HCT116 (cell line): ENCODE data around the gene DLG5. TPM values are rescaled to one million over a fixed set of nuclear protein-coding genes. Genes with fewer than 3 reads are reported as not detected.

Source experiments
- ATAC-seq: fragments of 200-7000 bp; cut with Tn5 transposase; 2 replicates; pipeline ENCODE4 v1.9.1; 2020; ENCODE audit warnings: mild to moderate bottlenecking, moderate library complexity
- BruUV-seq: library from RNA; stranded (reverse); fragments of 400-500 nt; replicated peaks from 2 replicates; lab custom pipeline; 2021; lab: Mats Ljungman, UMichigan
- CTCF ChIA-PET: fragments of 300-600 bp; sonication (Branson Sonifier 250); formaldehyde crosslinking; loops from one replicate; lab custom pipeline; 2021; ENCODE audit warnings: antibody characterized with exemption; lab: Charles Lee
- POLR2A ChIA-PET: fragments of 300-600, 350-600 bp; sonication (Branson Sonifier 250); formaldehyde crosslinking; loops from one replicate; lab custom pipeline; 2021; ENCODE audit warnings: antibody characterized with exemption; lab: Charles Lee
- RAD21 ChIA-PET, 2 experiments: fragments of 300-600 bp; sonication (Branson Sonifier 250); formaldehyde crosslinking; loops; one replicate each; lab custom pipeline; 2023; ENCODE audit warnings: low total read pairs in 2 of 2; ENCODE audit not compliant: uncharacterized antibody in 2 of 2, unreplicated experiment in 2 of 2, low non-redundant PET in 1 of 2; lab: Charles Lee
- DNase-seq: peaks from one replicate; pipeline ENCODE4 v3.0.0-alpha.2; 2010; ENCODE audit warnings: low read depth, low spot score
- H2AFZ ChIP-seq: fragments of 200-600 bp; shearing (Covaris generic), sonication (generic); 2 replicates; pipeline ENCODE4 v1.6.1; 2017; ENCODE audit warnings: low read depth, mixed run types, mixed read lengths, antibody characterized with exemption, low read length; ENCODE audit not compliant: poor library complexity, severe bottlenecking
- H3K27ac ChIP-seq: 2 replicates; pipeline ENCODE4 v1.5.1; 2012; ENCODE audit warnings: low read depth, low read length
- H3K27me3 ChIP-seq: fragments of 200-600 bp; sonication (generic); 2 replicates; pipeline ENCODE4 v1.6.1; 2016; ENCODE audit warnings: mixed run types, low read length, mixed read lengths; ENCODE audit not compliant: insufficient read depth
- H3K36me3 ChIP-seq, 2 experiments: fragments of 200-500 bp in 1 of 2; fragments of 200-600 bp in 1 of 2; sonication (Bioruptor generic) in 1 of 2; sonication (generic) in 1 of 2; 2 replicates each; pipeline versions ENCODE4 v1.5.1 to v1.6.1; 2014 to 2016; ENCODE audit warnings: low read length in 2 of 2, inconsistent platforms in 1 of 2, mixed read lengths in 1 of 2, mixed run types in 1 of 2; ENCODE audit not compliant: insufficient read depth in 2 of 2, control insufficient read depth in 1 of 2
- H3K4me1 ChIP-seq, 2 experiments: fragments of 200-600 bp in 1 of 2; sonication (generic) in 1 of 2; 2 replicates each; pipeline versions ENCODE4 v1.5.1 to v1.6.1; 2012 to 2017; ENCODE audit warnings: low read length in 2 of 2, inconsistent platforms in 1 of 2, mild to moderate bottlenecking in 1 of 2, mixed read lengths in 1 of 2, mixed run types in 1 of 2, moderate library complexity in 1 of 2; ENCODE audit not compliant: insufficient read depth in 2 of 2, control insufficient read depth in 1 of 2
- H3K4me2 ChIP-seq: fragments of 200-600 bp; sonication (generic); 2 replicates; pipeline ENCODE4 v1.6.1; 2017; ENCODE audit warnings: mixed run types, low read length, mixed read lengths
- H3K4me3 ChIP-seq, 2 experiments: fragments of 200-600 bp in 1 of 2; sonication (generic) in 1 of 2; replicated peaks in 1 of 2; 2 replicates each; pipeline ENCODE4 v1.5.1; 2011 to 2016; ENCODE audit warnings: low read length in 2 of 2, control low read depth in 1 of 2, low read depth in 1 of 2, mild to moderate bottlenecking in 1 of 2, mixed read lengths in 1 of 2, mixed run types in 1 of 2
- H3K79me2 ChIP-seq: fragments of 200-600 bp; sonication (generic); 2 replicates; pipeline ENCODE4 v1.6.1; 2017; ENCODE audit warnings: mild to moderate bottlenecking, mixed run types, low read length, moderate library complexity, mixed read lengths; ENCODE audit not compliant: insufficient read depth
- H3K9ac ChIP-seq: fragments of 200-600 bp; sonication (generic); 2 replicates; pipeline ENCODE4 v1.6.1; 2016; ENCODE audit warnings: low read length, mixed read lengths
- H3K9me2 ChIP-seq: fragments of 200-600 bp; sonication (generic), shearing (Covaris generic); 2 replicates; pipeline ENCODE4 v1.6.1; 2017; ENCODE audit warnings: mixed run types, mild to moderate bottlenecking, moderate library complexity; ENCODE audit not compliant: insufficient read depth
- H3K9me3 ChIP-seq, 2 experiments: fragments of 200-500 bp in 1 of 2; fragments of 200-600 bp in 1 of 2; sonication (Bioruptor generic) in 1 of 2; sonication (generic) in 1 of 2; 2 replicates each; pipeline ENCODE4 v1.6.1; 2014 to 2017; ENCODE audit warnings: low read length in 2 of 2, mixed read lengths in 2 of 2, inconsistent platforms in 1 of 2, low read depth in 1 of 2, mild to moderate bottlenecking in 1 of 2, mixed run types in 1 of 2, moderate library complexity in 1 of 2; ENCODE audit not compliant: control insufficient read depth in 1 of 2, insufficient read depth in 1 of 2
- H4K20me1 ChIP-seq: fragments of 200-600 bp; sonication (generic), shearing (Covaris generic); 2 replicates; pipeline ENCODE4 v1.6.1; 2017; ENCODE audit warnings: mixed run types, mild to moderate bottlenecking, moderate library complexity; ENCODE audit not compliant: insufficient read depth
- CBX3 ChIP-seq: IDR thresholded peaks from 2 replicates; pipeline ENCODE4 v1.6.1; 2012; ENCODE audit warnings: low read depth
- CEBPB ChIP-seq: IDR thresholded peaks from 2 replicates; pipeline ENCODE4 v1.6.1; 2012; ENCODE audit warnings: low read depth
- ELF1 ChIP-seq: IDR thresholded peaks from 2 replicates; pipeline ENCODE4 v1.6.1; 2012; ENCODE audit warnings: low read depth, borderline replicate concordance
- POLR2A ChIP-seq: IDR thresholded peaks from 2 replicates; pipeline ENCODE4 v1.7.0; 2011; ENCODE audit warnings: borderline replicate concordance; ENCODE audit not compliant: insufficient read depth, insufficient read length; ENCODE audit errors: extremely low read depth
- RAD21 ChIP-seq: IDR thresholded peaks from 2 replicates; pipeline ENCODE4 v1.6.1; 2012; ENCODE audit warnings: low read depth, mild to moderate bottlenecking
- SIN3A ChIP-seq: IDR thresholded peaks from 2 replicates; pipeline ENCODE4 v1.6.1; 2012; ENCODE audit warnings: low read depth
- SRF ChIP-seq: IDR thresholded peaks from 2 replicates; pipeline ENCODE4 v1.6.1; 2012; ENCODE audit warnings: low read depth
- TCF7L2 ChIP-seq: IDR thresholded peaks from 2 replicates; pipeline ENCODE4 v1.7.0; 2011; ENCODE audit warnings: borderline replicate concordance, inconsistent platforms; ENCODE audit not compliant: insufficient read depth, insufficient read length; ENCODE audit errors: extremely low read depth
- YY1 ChIP-seq: IDR thresholded peaks from 2 replicates; pipeline ENCODE4 v1.6.1; 2011; ENCODE audit warnings: low read length, low read depth, moderate library complexity, mild to moderate bottlenecking; ENCODE audit not compliant: insufficient replicate concordance; ENCODE audit errors: extremely low read depth
- ZFX ChIP-seq: fragments of 450-650 bp; IDR thresholded peaks from 2 replicates; pipeline ENCODE4 v1.6.1; 2017
- ZNF274 ChIP-seq: fragments of 200-500 bp; sonication (Bioruptor generic); IDR thresholded peaks from 2 replicates; pipeline ENCODE4 v1.6.1; 2014; ENCODE audit warnings: mild to moderate bottlenecking, low read depth, low read length, inconsistent platforms
- intact Hi-C: fragments of 100-400 bp; cut with micrococcal nuclease; formaldehyde crosslinking; loops from 2 replicates; pipeline ENCODE4 v1.10.0; 2022
- total RNA-seq: library from RNA; stranded (reverse); gene quantifications from one replicate; pipeline ENCODE4 v1.2.1, GENCODE V29; 2021; ENCODE audit not compliant: unreplicated experiment
- TF ChIP-seq, protein P1 (sequence below): IDR thresholded peaks from 2 replicates; pipeline ENCODE4 v1.6.1; 2012
- TF ChIP-seq, protein P2 (sequence below): IDR thresholded peaks from 2 replicates; pipeline ENCODE4 v1.6.1; 2012; ENCODE audit warnings: low read depth

The DLG5 gene
- total RNA-seq, 1 experiment from 2014 or later: 44.8 TPM

DNA sequence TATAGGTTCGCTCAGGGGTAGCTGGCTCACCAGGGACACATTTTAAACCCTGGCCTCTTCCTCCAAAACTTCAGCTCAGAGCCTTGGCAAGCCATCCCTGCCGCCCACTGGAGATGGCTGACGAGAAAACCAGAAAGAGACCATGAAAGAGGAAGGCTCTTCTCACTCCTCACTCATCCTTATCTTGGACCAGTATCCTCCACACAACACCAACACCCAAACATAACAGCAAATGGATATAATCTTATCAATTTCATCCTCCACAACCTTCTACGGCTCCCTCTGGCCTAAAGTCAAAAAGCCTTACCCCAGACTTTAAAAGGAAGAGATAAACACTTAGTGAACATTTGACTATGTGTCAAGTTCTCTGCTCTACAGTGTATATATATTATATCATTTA, 26.9 kb downstream of the DLG5 start:
- H3K4me3 ChIP-seq: peak overlapping the region in 1 of 2 experiments; percentile 43; a peak in 2 of 4 replicates
- peak overlapping the region; percentile 87 for H3K27ac ChIP-seq
- ChIA-PET RAD21 (no interaction called here), CTCF (interaction anchor here (4.5 kb wide), 1 partner anchor 10 kb away, joined by 25 read pairs; no protein-coding TSS in a partner anchor), POLR2A (interaction anchor here (1.3 kb wide), 1 partner anchor 10 kb away, joined by 4 read pairs; no protein-coding TSS in a partner anchor)
- intact Hi-C loops: no loop called here
- H3K9ac ChIP-seq: peak overlapping the region; percentile 50; the same call in 1 of the 2 replicates
- peaks cover 50% of the 10 kb centered on the region for H3K79me2 ChIP-seq
- no peak overlapping the region for H2AFZ ChIP-seq
- TF ChIP-seq TCF7L2 (no peak), RAD21 (no peak), ZFX (no peak), SRF (no peak), YY1 (no peak), ELF1 (no peak), SIN3A (no peak), POLR2A (no peak), CBX3 (no peak), CEBPB (no peak), ZNF274 (no peak)
- TF ChIP-seq, protein P1, sequence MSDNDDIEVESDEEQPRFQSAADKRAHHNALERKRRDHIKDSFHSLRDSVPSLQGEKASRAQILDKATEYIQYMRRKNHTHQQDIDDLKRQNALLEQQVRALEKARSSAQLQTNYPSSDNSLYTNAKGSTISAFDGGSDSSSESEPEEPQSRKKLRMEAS: no peak
- TF ChIP-seq, protein P2, sequence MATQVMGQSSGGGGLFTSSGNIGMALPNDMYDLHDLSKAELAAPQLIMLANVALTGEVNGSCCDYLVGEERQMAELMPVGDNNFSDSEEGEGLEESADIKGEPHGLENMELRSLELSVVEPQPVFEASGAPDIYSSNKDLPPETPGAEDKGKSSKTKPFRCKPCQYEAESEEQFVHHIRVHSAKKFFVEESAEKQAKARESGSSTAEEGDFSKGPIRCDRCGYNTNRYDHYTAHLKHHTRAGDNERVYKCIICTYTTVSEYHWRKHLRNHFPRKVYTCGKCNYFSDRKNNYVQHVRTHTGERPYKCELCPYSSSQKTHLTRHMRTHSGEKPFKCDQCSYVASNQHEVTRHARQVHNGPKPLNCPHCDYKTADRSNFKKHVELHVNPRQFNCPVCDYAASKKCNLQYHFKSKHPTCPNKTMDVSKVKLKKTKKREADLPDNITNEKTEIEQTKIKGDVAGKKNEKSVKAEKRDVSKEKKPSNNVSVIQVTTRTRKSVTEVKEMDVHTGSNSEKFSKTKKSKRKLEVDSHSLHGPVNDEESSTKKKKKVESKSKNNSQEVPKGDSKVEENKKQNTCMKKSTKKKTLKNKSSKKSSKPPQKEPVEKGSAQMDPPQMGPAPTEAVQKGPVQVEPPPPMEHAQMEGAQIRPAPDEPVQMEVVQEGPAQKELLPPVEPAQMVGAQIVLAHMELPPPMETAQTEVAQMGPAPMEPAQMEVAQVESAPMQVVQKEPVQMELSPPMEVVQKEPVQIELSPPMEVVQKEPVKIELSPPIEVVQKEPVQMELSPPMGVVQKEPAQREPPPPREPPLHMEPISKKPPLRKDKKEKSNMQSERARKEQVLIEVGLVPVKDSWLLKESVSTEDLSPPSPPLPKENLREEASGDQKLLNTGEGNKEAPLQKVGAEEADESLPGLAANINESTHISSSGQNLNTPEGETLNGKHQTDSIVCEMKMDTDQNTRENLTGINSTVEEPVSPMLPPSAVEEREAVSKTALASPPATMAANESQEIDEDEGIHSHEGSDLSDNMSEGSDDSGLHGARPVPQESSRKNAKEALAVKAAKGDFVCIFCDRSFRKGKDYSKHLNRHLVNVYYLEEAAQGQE: no peak
- no peak for ATAC-seq
- peaks cover 32 to 35% of the 10 kb centered on the region in 2 experiments for H3K4me1 ChIP-seq
- H3K27me3 ChIP-seq: no peaks in the 10 kb centered on the region
- BruUV-seq: no TSS peak
- H3K9me2 ChIP-seq: no peaks in the 10 kb centered on the region
- no peaks in the 10 kb centered on the region for H3K36me3 ChIP-seq
- no peak for DNase-seq
- H3K4me2 ChIP-seq: peak overlapping the region; percentile 80
- H4K20me1 ChIP-seq: no peaks in the 10 kb centered on the region
- H3K9me3 ChIP-seq: no peaks in the 10 kb centered on the region
